A549 (cell line): ENCODE data around the gene GPSM1.

Experiments used
- CEBPB ChIP-seq, 2 experiments: fragments of >200 bp in 1 of 2; sonication (Bioruptor Twin) in 1 of 2; formaldehyde crosslinking in 1 of 2; IDR thresholded peaks; 2 replicates each; pipeline ENCODE4 v1.6.1; 2012 to 2016
- EHF ChIP-seq: fragments of 250-450 bp; sonication (Bioruptor Pico); IDR thresholded peaks from 2 replicates; pipeline ENCODE4 v1.5.0; 2020; ENCODE audit warnings: mild to moderate bottlenecking
- EHMT2 ChIP-seq: fragments of 200-600 bp; sonication (generic); IDR thresholded peaks from 2 replicates; pipeline ENCODE4 v1.6.1; 2016; ENCODE audit warnings: antibody characterized with exemption, low read depth, mild to moderate bottlenecking, moderate library complexity
- EP300 ChIP-seq, 2 experiments: fragments of >200 bp; sonication (Bioruptor Twin); formaldehyde crosslinking; IDR thresholded peaks; 2 replicates in 1 of 2; 3 replicates in 1 of 2; pipeline ENCODE4 v1.6.1; 2016 to 2017
- KDM5A ChIP-seq: fragments of 200-600 bp; sonication (generic); IDR thresholded peaks from 2 replicates; pipeline ENCODE4 v1.6.1; 2016; ENCODE audit warnings: antibody characterized with exemption, mild to moderate bottlenecking
- MAFK ChIP-seq: fragments of 450-650 bp; IDR thresholded peaks from 2 replicates; pipeline ENCODE4 v1.6.1; 2014; ENCODE audit not compliant: partially characterized antibody
- MAZ ChIP-seq: fragments of 150-350 bp; IDR thresholded peaks from 2 replicates; pipeline ENCODE4 v1.6.1; 2014; ENCODE audit warnings: antibody characterized with exemption, low read depth, low read length, borderline replicate concordance
- MYC ChIP-seq: IDR thresholded peaks from 2 replicates; pipeline ENCODE4 v1.6.1; 2012; ENCODE audit warnings: mild to moderate bottlenecking, inconsistent platforms, low read length, improper control_type of control experiment, borderline replicate concordance
- POLR2A ChIP-seq: IDR thresholded peaks from 2 replicates; pipeline ENCODE4 v1.6.1; 2012; ENCODE audit warnings: mild to moderate bottlenecking, low read length
- RFX5 ChIP-seq: fragments of 450-650 bp; IDR thresholded peaks from 2 replicates; pipeline ENCODE4 v1.7.1; 2014; ENCODE audit warnings: antibody characterized with exemption, mild to moderate bottlenecking, moderate library complexity
- ZNF302 ChIP-seq: fragments of 250-450 bp; sonication (Bioruptor Pico); IDR thresholded peaks from 2 replicates; pipeline ENCODE4 v1.9.0; 2021; ENCODE audit warnings: inconsistent platforms, mild to moderate bottlenecking, moderate library complexity
- TF ChIP-seq, protein P1 (sequence below): fragments of 450-650 bp; IDR thresholded peaks from 2 replicates; pipeline ENCODE4 v1.6.1; 2014; ENCODE audit warnings: antibody characterized with exemption
- TF ChIP-seq, protein P2 (sequence below): fragments of >200 bp; sonication (Bioruptor Twin); formaldehyde crosslinking; IDR thresholded peaks from 3 replicates; pipeline ENCODE4 v1.5.1; 2016
- TF ChIP-seq, protein P3 (sequence below): fragments of 200-600 bp; sonication (generic); IDR thresholded peaks from 2 replicates; pipeline ENCODE4 v1.6.1; 2016; ENCODE audit warnings: antibody characterized with exemption, mild to moderate bottlenecking, moderate library complexity

DNA sequence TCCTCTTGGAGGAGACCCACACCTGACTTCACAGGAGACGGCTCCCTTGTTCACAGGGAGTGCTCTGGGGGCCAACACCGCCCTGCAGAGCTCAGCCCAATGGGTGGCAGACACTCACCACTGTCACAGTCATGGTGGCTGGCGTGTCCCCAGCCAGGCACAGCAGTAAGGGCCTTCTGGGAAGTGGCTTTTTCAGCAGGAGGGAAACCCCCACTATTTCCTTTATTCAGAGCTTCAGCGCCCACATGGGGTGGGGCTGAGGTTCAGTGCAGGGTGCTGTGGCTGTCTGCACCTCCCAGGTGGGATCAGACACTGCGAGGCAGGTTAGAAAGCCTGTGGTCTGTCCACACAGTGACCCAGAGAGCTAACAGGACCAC is 76.2 kb downstream of the GPSM1 start:
- TF ChIP-seq, protein P1, sequence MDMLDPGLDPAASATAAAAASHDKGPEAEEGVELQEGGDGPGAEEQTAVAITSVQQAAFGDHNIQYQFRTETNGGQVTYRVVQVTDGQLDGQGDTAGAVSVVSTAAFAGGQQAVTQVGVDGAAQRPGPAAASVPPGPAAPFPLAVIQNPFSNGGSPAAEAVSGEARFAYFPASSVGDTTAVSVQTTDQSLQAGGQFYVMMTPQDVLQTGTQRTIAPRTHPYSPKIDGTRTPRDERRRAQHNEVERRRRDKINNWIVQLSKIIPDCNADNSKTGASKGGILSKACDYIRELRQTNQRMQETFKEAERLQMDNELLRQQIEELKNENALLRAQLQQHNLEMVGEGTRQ, result no peak
- TF ChIP-seq, protein P2, sequence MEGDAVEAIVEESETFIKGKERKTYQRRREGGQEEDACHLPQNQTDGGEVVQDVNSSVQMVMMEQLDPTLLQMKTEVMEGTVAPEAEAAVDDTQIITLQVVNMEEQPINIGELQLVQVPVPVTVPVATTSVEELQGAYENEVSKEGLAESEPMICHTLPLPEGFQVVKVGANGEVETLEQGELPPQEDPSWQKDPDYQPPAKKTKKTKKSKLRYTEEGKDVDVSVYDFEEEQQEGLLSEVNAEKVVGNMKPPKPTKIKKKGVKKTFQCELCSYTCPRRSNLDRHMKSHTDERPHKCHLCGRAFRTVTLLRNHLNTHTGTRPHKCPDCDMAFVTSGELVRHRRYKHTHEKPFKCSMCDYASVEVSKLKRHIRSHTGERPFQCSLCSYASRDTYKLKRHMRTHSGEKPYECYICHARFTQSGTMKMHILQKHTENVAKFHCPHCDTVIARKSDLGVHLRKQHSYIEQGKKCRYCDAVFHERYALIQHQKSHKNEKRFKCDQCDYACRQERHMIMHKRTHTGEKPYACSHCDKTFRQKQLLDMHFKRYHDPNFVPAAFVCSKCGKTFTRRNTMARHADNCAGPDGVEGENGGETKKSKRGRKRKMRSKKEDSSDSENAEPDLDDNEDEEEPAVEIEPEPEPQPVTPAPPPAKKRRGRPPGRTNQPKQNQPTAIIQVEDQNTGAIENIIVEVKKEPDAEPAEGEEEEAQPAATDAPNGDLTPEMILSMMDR, result no peak
- TF ChIP-seq CEBPB (IDR thresholded peaks at IDR 0.05) (no peak), EHMT2 (no peak), EP300 (IDR thresholded peaks at IDR 0.05) (no peak), EHF (CRISPR knock-in tag) (no peak), MAFK (no peak), RFX5 (no peak), MAZ (no peak), MYC (no peak), KDM5A (no peak), ZNF302 (CRISPR knock-in tag) (no peak), POLR2A (no peak)
- TF ChIP-seq, protein P3, sequence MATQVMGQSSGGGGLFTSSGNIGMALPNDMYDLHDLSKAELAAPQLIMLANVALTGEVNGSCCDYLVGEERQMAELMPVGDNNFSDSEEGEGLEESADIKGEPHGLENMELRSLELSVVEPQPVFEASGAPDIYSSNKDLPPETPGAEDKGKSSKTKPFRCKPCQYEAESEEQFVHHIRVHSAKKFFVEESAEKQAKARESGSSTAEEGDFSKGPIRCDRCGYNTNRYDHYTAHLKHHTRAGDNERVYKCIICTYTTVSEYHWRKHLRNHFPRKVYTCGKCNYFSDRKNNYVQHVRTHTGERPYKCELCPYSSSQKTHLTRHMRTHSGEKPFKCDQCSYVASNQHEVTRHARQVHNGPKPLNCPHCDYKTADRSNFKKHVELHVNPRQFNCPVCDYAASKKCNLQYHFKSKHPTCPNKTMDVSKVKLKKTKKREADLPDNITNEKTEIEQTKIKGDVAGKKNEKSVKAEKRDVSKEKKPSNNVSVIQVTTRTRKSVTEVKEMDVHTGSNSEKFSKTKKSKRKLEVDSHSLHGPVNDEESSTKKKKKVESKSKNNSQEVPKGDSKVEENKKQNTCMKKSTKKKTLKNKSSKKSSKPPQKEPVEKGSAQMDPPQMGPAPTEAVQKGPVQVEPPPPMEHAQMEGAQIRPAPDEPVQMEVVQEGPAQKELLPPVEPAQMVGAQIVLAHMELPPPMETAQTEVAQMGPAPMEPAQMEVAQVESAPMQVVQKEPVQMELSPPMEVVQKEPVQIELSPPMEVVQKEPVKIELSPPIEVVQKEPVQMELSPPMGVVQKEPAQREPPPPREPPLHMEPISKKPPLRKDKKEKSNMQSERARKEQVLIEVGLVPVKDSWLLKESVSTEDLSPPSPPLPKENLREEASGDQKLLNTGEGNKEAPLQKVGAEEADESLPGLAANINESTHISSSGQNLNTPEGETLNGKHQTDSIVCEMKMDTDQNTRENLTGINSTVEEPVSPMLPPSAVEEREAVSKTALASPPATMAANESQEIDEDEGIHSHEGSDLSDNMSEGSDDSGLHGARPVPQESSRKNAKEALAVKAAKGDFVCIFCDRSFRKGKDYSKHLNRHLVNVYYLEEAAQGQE, result no peak
